Measurements from ENCODE around the gene LYZL4.

Gene LYZL4

GRCh38 chr3:42402394-42403096, 7.9 kb downstream of the LYZL4 start:
- TF ChIP-seq CTCF (IDR thresholded peaks at IDR 0.05; ENCODE audit: low read depth, low read length, missing control alignments), result no peak
- in situ Hi-C loops (cut with HindIII; ENCODE audit: low pct_ligation_motif_present, low sequenced_read_pairs), result no loop called here
- no peak for DNase-seq
- H3K36me3 ChIP-seq (replicated peaks), result no peaks in the 10 kb centered on the region
- H3K27me3 ChIP-seq (replicated peaks), result no peaks in the 10 kb centered on the region
- no peak overlapping the region for H3K27ac ChIP-seq
- H3K4me3 ChIP-seq (ENCODE audit: low read depth, low read length), result no peak overlapping the region

GRCh38 chr3:42398080-42398479, 12.3 kb downstream of the LYZL4 start:
- no peaks in the 10 kb centered on the region for H3K27me3 ChIP-seq (replicated peaks)
- in situ Hi-C loops (cut with HindIII; ENCODE audit: low pct_ligation_motif_present, low sequenced_read_pairs), result no loop called here

DNA sequence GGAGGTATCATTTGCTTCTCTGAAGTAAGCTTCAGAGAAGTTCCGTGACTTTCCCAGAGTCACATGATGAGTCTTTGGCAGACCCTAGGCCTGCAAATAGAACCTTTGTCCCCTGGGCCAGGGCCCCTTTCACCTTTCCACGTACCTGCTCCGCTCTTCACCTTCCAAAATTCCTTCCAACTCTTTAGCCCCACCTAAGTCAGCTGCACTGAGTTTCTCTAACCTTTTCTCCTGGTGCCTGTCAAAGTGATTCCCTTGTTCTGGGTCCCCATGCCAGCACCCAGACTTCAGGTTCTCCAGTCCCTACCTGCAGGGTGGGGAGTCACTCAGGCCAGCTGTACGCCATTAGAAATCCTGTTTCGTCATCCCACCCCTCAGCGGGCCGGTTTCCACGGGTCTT, 12.8 kb downstream of the LYZL4 start:
- no peak for TF ChIP-seq CTCF (IDR thresholded peaks at IDR 0.05; ENCODE audit: low read depth, low read length, missing control alignments)
- Histone ChIP-seq H3K4me3 (ENCODE audit: low read depth, low read length) (no peak overlapping the region), H3K36me3 (replicated peaks) (no peaks in the 10 kb centered on the region), H3K27me3 (replicated peaks) (no peaks in the 10 kb centered on the region), H3K27ac (no peak overlapping the region)
- no peak for DNase-seq
- in situ Hi-C loops (cut with HindIII; ENCODE audit: low pct_ligation_motif_present, low sequenced_read_pairs), result no loop called here

More at GRCh38 chr3:42398080-42398479, 12.3 kb downstream of the LYZL4 start:
- Histone ChIP-seq H3K27ac (no peak overlapping the region), H3K36me3 (replicated peaks) (no peaks in the 10 kb centered on the region), H3K4me3 (ENCODE audit: low read depth, low read length) (no peak overlapping the region)
- no peak for DNase-seq
- no peak for TF ChIP-seq CTCF (IDR thresholded peaks at IDR 0.05; ENCODE audit: low read depth, low read length, missing control alignments)

DNA sequence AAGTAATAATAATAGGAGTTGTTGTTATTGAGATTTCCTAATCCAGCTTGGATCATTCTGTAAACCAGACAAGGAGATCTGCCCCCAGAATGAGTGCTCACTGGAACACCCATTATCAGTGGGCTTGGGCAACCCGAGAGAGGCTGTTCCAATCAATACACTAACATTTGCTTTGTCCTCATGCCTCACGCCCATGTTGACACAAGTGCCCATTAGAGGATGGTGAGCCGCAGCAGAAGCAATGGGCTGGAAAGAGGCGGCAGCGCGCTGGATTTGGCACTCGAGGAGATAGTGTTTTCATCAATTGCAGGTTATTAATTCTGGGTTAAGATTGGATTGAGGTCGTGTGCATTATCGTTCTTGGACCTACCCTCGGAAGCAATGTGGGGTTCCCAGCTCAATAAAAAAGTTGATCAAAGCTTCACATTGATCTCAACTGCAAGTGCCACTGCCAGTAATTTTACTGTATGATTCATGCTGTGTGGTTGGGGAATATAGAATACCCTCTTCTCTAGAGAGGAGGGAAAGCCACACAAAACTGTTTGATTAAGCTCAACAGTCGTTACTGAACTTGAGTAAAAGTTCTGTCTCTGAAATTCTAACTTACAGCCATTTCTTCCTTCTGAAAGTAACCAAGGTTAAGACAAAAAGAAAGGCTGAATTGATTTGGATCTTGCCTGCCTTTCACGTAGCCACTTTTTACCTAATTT, 15.7 kb downstream of the LYZL4 start:
- no peak for TF ChIP-seq CTCF (IDR thresholded peaks at IDR 0.05; ENCODE audit: low read depth, low read length, missing control alignments)
- no peak overlapping the region for H3K4me3 ChIP-seq (ENCODE audit: low read depth, low read length)
- in situ Hi-C loops (cut with HindIII; ENCODE audit: low pct_ligation_motif_present, low sequenced_read_pairs), result no loop called here
- H3K27me3 ChIP-seq (replicated peaks), result no peaks in the 10 kb centered on the region
- no peak for DNase-seq
- H3K27ac ChIP-seq, result no peak overlapping the region
- no peaks in the 10 kb centered on the region for H3K36me3 ChIP-seq (replicated peaks)

GRCh38 chr3:42387802-42388651, 22.4 kb downstream of the LYZL4 start:
- Histone ChIP-seq H3K27me3 (replicated peaks) (no peaks in the 10 kb centered on the region), H3K27ac (no peak overlapping the region), H3K36me3 (replicated peaks) (no peaks in the 10 kb centered on the region), H3K4me3 (ENCODE audit: low read depth, low read length) (no peak overlapping the region)
- DNase-seq, result peak; percentile 27
- TF ChIP-seq CTCF (IDR thresholded peaks at IDR 0.05; ENCODE audit: low read depth, low read length, missing control alignments), result no peak
- in situ Hi-C loops (cut with HindIII; ENCODE audit: low pct_ligation_motif_present, low sequenced_read_pairs), result no loop called here

Measured in brain microvascular endothelial cell (primary cell).